K562 (cell line): Measurements from ENCODE around the gene RDH16. TPM values are rescaled to one million over a fixed set of nuclear protein-coding genes. Genes with fewer than 3 reads are reported as not detected.

ENCODE experiments used
- CBX1 ChIP-seq: sonication (generic); IDR thresholded peaks from 2 replicates; pipeline ENCODE4 v1.6.1; 2016; ENCODE audit warnings: antibody characterized with exemption, low read depth, mild to moderate bottlenecking
- HNRNPL ChIP-seq: fragments of 200-400 bp; formaldehyde crosslinking; IDR thresholded peaks from 2 replicates; pipeline ENCODE4 v1.6.1; 2017; ENCODE audit warnings: low read depth, mild to moderate bottlenecking, low read length
- MYBL2 ChIP-seq, 2 experiments: fragments of 450-650 bp in 1 of 2; sonication (generic) in 1 of 2; formaldehyde crosslinking in 1 of 2; IDR thresholded peaks; 2 replicates each; pipeline versions ENCODE4 v1.6.1 to v1.8.1; 2017 to 2022; ENCODE audit warnings: borderline replicate concordance in 1 of 2, inconsistent platforms in 1 of 2, low read depth in 1 of 2, mild to moderate bottlenecking in 1 of 2, missing genetic modification reagents in 1 of 2, moderate library complexity in 1 of 2
- TEAD4 ChIP-seq, 2 experiments: sonication (generic) in 1 of 2; formaldehyde crosslinking in 1 of 2; IDR thresholded peaks; 2 replicates each; pipeline versions ENCODE4 v1.6.1 to v1.8.0; 2012 to 2022; ENCODE audit warnings: borderline replicate concordance in 1 of 2, inconsistent platforms in 1 of 2, low read length in 1 of 2, mild to moderate bottlenecking in 1 of 2, missing genetic modification reagents in 1 of 2
- ZNF274 ChIP-seq: IDR thresholded peaks from 2 replicates; pipeline ENCODE4 v1.6.1; 2011; ENCODE audit warnings: low read depth, mild to moderate bottlenecking, low read length, moderate library complexity, borderline replicate concordance
- polyA plus RNA-seq, 8 experiments: library from polyadenylated mRNA; depleted of rRNA in 4 of 8; stranded (reverse) in 5 of 8; unstranded in 3 of 8; fragments of >200 nt; fragmentation: Nextera tagmentation in 2 of 8; fragmentation: Illumina TruSeq in 1 of 8; extraction: Ambion mirVana in 2 of 8; extraction: Trizol in 1 of 8; gene quantifications; 2 replicates each; pipeline versions ENCODE4 v1.2.1 to v1.2.3, GENCODE V29; 2011 to 2014; ENCODE audit warnings: inconsistent platforms in 1 of 8, missing spikeins in 1 of 8
- total RNA-seq, 7 experiments: library from RNA; depleted of rRNA in 6 of 7; stranded (reverse); fragments of >200 nt in 6 of 7; fragmentation: Illumina TruSeq in 2 of 7; extraction: Trizol in 2 of 7; gene quantifications; 2 replicates each; pipeline versions ENCODE4 v1.2.1 to v1.2.3, GENCODE V29; 2011 to 2021; ENCODE audit warnings: low replicate concordance in 1 of 7
- TF ChIP-seq, protein P1 (sequence below): fragments of 450-650 bp; IDR thresholded peaks from 2 replicates; pipeline ENCODE4 v1.6.1; 2016; ENCODE audit warnings: low read depth
- TF ChIP-seq, protein P2 (sequence below), 2 experiments: fragments of 150-350 bp in 1 of 2; IDR thresholded peaks; 2 replicates each; pipeline ENCODE4 v1.6.1; 2012 to 2016; ENCODE audit warnings: low read depth in 2 of 2, low read length in 2 of 2, mild to moderate bottlenecking in 1 of 2, moderate library complexity in 1 of 2
- TF ChIP-seq, protein P3 (sequence below): fragments of 450-650 bp; IDR thresholded peaks from 2 replicates; pipeline ENCODE4 v1.6.1; 2018; ENCODE audit warnings: mild to moderate bottlenecking, low read depth; ENCODE audit not compliant: partially characterized antibody

Gene RDH16
- total and polyA plus RNA-seq, 9 of the 15 experiments (the other 6 are each of a cell fraction or from before 2014, with no cell fraction given), result 0.11 to 0.52 (median 0.22) TPM; not detected in 1

DNA sequence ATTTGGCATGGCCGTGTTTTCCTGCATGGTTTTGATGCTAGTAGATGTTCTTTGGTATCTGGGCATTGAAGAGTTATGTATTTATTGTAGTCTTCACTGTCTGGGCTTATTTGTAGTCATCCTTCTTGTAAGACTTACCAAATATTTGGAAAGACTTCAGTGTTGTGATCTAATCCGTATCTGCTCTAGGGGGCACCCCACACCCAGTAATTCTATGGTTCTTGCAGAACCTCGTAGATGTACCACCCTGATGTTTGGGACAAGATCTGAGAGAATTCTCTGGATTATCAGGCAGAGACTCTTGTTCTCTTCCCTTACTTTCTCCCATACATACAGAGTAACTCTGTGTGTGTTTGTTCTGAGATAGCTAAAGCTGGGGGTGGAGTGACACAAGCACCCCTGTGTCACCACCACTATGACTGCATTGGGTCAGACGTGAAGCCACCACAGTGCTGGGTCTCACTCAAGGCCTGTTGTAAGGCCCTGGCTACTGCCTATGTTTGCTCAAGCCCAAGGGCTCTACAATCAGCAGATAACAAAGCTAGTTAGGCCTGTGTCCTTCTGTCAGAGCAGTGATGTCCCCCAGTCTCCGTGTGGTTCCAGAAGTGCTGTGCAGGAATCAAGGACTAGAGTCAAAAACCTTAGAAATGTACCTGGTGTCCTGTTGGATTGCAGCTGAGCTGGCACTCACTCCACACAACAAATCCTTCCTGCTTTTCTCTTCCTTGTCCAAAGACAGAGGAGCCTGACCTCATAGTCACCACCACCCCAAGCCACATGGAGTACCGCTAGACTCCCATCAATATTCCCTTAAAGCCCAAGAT lies 9.6 kb downstream of the RDH16 start (continued):
- TF ChIP-seq, protein P1, sequence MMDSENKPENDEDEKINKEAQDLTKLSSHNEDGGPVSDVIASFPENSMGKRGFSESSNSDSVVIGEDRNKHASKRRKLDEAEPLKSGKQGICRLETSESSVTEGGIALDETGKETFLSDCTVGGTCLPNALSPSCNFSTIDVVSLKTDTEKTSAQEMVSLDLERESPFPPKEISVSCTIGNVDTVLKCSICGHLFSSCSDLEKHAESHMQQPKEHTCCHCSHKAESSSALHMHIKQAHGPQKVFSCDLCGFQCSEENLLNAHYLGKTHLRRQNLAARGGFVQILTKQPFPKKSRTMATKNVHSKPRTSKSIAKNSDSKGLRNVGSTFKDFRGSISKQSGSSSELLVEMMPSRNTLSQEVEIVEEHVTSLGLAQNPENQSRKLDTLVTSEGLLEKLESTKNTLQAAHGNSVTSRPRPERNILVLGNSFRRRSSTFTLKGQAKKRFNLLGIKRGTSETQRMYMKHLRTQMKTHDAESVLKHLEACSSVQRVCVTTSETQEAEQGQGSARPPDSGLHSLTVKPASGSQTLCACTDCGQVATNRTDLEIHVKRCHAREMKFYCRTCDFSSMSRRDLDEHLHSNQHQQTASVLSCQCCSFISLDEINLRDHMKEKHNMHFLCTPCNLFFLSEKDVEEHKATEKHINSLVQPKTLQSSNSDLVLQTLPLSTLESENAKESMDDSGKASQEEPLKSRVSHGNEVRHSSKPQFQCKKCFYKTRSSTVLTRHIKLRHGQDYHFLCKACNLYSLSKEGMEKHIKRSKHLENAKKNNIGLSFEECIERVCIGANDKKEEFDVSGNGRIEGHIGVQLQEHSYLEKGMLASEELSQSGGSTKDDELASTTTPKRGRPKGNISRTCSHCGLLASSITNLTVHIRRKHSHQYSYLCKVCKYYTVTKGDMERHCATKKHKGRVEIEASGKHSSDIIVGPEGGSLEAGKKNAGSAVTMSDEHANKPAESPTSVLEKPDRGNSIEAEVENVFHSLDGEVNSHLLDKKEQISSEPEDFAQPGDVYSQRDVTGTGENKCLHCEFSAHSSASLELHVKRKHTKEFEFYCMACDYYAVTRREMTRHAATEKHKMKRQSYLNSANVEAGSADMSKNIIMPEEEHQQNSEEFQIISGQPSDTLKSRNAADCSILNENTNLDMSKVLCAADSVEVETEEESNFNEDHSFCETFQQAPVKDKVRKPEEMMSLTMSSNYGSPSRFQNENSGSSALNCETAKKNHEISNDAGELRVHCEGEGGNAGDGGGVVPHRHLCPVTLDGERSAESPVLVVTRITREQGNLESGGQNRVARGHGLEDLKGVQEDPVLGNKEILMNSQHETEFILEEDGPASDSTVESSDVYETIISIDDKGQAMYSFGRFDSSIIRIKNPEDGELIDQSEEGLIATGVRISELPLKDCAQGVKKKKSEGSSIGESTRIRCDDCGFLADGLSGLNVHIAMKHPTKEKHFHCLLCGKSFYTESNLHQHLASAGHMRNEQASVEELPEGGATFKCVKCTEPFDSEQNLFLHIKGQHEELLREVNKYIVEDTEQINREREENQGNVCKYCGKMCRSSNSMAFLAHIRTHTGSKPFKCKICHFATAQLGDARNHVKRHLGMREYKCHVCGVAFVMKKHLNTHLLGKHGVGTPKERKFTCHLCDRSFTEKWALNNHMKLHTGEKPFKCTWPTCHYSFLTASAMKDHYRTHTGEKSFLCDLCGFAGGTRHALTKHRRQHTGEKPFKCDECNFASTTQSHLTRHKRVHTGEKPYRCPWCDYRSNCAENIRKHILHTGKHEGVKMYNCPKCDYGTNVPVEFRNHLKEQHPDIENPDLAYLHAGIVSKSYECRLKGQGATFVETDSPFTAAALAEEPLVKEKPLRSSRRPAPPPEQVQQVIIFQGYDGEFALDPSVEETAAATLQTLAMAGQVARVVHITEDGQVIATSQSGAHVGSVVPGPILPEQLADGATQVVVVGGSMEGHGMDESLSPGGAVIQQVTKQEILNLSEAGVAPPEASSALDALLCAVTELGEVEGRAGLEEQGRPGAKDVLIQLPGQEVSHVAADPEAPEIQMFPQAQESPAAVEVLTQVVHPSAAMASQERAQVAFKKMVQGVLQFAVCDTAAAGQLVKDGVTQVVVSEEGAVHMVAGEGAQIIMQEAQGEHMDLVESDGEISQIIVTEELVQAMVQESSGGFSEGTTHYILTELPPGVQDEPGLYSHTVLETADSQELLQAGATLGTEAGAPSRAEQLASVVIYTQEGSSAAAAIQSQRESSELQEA, result no peak
- TF ChIP-seq TEAD4 (IDR thresholded peaks at IDR 0.05; ENCODE audit: low read length), result no peak
- TF ChIP-seq TEAD4 (CRISPR knock-in tag; IDR thresholded peaks at IDR 0.05; ENCODE audit: borderline replicate concordance), result no peak
- no peak for TF ChIP-seq CBX1
- TF ChIP-seq, protein P2, sequence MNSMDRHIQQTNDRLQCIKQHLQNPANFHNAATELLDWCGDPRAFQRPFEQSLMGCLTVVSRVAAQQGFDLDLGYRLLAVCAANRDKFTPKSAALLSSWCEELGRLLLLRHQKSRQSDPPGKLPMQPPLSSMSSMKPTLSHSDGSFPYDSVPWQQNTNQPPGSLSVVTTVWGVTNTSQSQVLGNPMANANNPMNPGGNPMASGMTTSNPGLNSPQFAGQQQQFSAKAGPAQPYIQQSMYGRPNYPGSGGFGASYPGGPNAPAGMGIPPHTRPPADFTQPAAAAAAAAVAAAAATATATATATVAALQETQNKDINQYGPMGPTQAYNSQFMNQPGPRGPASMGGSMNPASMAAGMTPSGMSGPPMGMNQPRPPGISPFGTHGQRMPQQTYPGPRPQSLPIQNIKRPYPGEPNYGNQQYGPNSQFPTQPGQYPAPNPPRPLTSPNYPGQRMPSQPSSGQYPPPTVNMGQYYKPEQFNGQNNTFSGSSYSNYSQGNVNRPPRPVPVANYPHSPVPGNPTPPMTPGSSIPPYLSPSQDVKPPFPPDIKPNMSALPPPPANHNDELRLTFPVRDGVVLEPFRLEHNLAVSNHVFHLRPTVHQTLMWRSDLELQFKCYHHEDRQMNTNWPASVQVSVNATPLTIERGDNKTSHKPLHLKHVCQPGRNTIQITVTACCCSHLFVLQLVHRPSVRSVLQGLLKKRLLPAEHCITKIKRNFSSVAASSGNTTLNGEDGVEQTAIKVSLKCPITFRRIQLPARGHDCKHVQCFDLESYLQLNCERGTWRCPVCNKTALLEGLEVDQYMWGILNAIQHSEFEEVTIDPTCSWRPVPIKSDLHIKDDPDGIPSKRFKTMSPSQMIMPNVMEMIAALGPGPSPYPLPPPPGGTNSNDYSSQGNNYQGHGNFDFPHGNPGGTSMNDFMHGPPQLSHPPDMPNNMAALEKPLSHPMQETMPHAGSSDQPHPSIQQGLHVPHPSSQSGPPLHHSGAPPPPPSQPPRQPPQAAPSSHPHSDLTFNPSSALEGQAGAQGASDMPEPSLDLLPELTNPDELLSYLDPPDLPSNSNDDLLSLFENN (IDR thresholded peaks at IDR 0.05; ENCODE audit: low read depth in 2 of 2, low read length in 2 of 2), result no peak
- TF ChIP-seq HNRNPL, result no peak
- TF ChIP-seq MYBL2 (IDR thresholded peaks at IDR 0.05; ENCODE audit: low read depth), result no peak
- TF ChIP-seq MYBL2 (CRISPR knock-in tag; IDR thresholded peaks at IDR 0.05; ENCODE audit: borderline replicate concordance), result no peak
- TF ChIP-seq, protein P3, sequence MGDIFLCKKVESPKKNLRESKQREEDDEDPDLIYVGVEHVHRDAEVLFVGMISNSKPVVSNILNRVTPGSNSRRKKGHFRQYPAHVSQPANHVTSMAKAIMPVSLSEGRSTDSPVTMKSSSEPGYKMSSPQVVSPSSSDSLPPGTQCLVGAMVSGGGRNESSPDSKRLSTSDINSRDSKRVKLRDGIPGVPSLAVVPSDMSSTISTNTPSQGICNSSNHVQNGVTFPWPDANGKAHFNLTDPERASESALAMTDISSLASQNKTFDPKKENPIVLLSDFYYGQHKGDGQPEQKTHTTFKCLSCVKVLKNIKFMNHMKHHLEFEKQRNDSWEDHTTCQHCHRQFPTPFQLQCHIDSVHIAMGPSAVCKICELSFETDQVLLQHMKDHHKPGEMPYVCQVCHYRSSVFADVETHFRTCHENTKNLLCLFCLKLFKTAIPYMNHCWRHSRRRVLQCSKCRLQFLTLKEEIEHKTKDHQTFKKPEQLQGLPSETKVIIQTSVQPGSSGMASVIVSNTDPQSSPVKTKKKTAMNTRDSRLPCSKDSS, result no peak
- no peak for TF ChIP-seq ZNF274
